Kidney glomerular epithelial cell (primary cell): ENCODE measurements around the gene DTX4.
"Not testable (repeated sequence)": the region's sequence is repeated elsewhere in the genome, so short reads cannot be mapped to it uniquely, and the experiment has no call there.

ENCODE experiments used
- DNase-seq: peaks from one replicate; lab custom pipeline; 2025; lab: John Stamatoyannopoulos, UW

The DTX4 gene

DNA sequence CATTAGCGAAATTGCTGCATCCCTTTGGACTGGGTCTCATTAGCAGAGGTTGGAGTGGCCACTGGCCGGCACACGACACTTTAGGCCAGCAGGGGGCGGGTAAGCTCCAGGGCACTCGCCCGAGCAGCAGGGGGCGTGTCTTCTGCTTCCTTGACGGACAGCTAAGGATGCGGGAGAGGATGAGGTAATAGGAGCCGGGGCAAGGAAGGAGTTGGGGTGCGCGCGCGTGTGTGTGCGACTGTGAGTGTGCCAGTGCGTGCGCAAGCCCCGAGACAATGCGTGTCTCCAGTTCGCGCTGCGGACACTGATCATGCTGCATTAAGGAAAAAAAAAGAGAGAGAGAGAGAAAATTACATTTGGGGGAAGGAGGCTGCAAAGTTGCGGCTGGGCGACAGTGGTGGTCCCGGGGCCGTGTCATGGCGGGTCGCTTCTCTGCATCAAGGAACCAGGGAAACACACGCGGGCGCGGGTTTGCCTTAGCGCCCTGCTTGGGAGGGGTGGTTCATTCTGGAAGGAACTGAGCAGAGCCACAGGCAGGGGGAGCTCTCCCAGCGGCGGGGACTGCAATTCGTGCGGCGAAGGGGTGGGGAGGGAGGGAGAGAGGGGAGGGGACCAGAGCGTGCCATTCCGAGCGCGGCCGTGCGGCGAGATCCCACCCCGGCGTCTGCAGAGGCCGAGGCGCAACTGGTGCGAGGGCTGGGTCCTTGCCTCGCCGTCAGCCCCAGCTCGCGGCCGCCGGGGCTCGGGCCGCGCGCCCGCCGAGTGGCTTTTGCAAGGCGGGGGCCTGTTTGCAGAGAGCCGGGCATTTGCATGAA lies at the start of gene DTX4:
DTX4 (plus strand) TSS at position 625 of the 815 bp plus-strand sequence. CDS start 464 bp downstream, outside the sequence.
- DNase-seq = peak; percentile 88

GRCh38 chr11:59135648-59136461 lies 36.1 kb upstream of the DTX4 start:
- peak; percentile 53 for DNase-seq

GRCh38 chr11:59136551-59136950 lies 35.4 kb upstream of the DTX4 start:
- not testable (repeated sequence) for DNase-seq

GRCh38 chr11:59137190-59137589 lies 34.7 kb upstream of the DTX4 start:
- DNase-seq = no peak

DNA sequence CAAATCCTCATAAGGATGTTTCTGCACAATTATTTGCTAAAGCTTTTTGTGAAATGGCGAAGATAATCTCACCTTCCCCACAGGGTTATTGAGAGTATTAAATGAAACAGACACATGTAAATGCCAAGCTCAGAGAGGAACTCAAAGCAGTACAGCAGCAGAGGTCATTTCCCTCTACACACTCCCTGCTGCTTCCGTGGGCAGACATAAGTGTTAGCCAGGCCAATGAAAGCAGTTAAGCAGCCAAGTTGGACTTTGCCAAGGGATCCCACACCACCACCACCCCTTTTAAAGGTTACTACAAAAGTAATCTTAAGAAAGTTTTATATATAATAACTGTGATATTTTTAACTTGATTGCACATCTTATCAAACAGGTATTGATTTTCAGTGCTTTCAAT lies 33.3 kb upstream of the DTX4 start:
- no peak for DNase-seq

- no peak for DNase-seq
Observed at GRCh38 chr11:59141191-59141590, 30.7 kb upstream of the DTX4 start.

DNA sequence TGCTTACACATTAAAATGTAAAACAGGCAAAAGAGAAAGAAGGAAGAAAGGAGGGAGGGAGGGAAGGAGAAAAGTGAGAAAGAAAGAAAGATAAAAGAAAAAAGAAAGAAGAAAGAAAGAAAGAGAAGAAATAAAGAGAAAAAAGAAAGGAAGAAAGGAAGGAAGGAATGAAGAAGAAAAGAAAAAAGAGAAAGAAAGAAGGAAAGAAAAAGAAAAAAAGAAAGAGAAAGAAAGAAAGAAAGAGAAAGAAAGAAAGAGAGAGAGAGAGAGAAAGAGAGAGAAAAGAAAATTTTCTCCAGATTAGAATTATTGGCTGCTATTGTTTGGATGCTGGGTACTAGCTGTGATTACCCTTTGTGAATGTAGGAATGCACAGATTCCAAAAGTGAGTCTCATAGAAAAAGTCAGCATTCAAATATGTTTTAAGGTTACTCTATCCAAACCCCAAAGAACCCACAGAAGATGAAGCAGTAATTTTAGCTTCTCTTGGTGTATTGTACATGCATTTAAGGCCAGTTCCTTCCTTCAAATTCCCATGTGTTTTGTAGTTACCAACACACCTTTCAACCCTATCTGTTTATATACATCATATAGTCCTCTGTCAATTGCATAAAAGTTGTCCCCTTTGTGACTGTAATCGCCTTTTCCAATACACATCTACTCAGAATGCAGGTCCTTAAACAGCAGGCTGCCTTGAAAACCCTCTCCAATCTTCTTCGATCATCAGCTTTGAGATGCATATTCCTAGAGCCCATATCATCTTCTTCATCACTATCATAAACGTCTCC lies 30.1 kb upstream of the DTX4 start:
- DNase-seq = peak; percentile 53

DNA sequence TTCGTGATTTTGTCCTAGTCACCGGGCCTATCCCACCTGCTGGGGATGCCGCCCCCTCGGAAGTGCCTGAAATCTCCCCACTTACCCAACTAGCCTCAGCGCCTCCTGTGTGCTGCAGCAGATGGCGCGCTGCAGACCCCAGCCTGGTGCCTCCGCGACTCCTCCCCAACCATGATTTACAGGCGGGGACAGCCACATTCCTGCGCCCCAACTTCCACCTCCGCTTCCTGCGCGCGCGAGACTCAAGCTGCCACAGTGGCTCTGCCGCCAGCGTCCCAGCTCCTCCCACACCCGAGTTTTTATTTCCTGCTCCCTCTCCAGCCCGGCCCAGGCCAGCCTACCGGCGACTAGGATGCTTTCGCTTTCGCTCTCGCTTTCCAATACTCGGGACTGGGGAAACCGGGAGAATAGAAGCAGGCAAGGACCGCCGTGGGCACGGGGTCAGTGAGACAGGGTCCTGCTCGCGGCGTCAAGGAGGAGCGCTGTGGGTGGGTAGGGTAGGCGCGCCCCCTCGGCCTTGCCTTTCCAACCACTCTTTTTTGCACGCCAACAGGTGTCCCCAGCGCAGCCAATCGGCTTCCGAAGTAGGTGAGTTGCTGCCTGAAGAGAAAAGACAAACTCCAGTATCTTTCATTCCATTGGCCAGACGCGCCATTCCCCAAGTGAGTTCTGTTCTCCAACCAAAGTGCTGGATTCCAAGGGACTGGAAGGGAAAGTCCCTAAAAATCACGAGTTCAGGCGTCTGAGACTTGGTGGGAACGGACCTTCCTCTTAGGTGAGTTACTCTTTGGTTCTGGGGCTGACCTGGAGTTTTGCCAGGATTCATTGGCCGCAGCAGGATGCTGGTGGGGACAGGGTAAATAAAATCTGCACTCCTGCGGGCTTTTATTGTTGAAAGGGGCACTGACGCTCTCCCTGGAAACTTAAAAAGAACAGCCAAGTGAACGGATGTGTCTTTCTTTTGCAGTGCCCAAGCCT lies 29.1 kb upstream of the DTX4 start, which contains the start of gene FAM111A:
FAM111A (plus strand) TSS at position 327 of the 978 bp plus-strand sequence. CDS start 6,017 bp downstream, outside the sequence.
- peak; percentile 93 for DNase-seq

DNA sequence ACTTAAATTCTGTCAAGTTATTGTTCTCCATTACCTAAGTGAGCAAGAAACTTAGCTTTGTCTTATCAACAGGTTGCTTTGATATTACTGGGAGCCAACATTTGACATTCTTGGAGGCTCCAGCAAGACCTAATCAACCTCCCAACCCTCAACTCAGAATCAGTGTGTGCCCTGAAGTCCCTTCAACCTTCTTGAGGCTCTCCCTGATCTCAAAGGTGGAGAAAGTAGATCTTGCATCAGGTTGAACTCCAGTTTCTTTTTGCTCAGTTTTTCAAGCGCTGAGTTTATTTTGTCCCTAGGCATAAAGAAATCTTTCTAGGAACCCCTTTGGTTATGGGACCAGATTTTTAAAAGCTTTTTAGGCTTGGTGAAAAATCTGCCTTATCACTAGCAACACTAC lies 27.8 kb upstream of the DTX4 start:
- no peak for DNase-seq

DNA sequence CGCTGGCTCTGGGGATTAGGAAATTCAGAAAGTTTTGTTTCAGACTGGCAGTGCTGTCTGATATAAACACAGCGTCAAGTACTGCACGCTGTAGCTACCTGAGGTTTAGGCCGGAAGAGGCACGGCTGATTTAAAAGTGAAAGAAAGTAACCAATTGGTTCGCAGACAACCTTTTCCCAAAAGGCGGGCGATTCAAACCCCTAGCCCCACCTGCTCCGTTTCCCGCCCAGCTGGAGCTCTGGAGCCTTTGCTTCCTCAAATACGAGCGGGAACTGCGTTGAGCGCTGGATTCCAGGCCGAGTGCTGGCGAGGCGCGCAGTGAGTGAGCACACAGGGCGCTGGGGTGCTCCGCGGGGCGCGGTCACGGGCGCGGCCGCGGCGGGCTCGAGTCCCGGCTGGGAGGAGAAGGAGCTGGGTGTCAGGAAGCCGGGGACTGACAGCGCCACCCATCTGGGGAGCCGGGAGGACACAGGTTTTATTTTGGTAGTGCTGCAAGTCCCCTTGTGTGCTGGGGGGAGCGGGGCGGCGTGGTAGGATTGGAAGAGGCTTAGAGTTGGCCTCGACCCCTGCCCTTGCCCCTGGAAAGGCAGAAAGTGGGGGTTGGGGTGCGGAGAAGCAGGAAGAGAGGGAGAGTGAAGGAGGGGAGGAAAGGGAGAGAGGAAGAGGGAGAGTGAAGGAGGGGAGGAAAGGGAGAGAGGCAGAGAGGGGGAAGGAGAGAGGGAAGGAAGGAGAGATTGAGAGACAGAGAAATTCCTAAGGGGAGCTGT lies 27.2 kb upstream of the DTX4 start:
- peak; percentile 75 for DNase-seq

- peak; percentile 31 for DNase-seq
Observed at GRCh38 chr11:59145534-59145933, 26.4 kb upstream of the DTX4 start.

- no peak for DNase-seq
Observed at GRCh38 chr11:59151761-59152160, 20.2 kb upstream of the DTX4 start.

DNA sequence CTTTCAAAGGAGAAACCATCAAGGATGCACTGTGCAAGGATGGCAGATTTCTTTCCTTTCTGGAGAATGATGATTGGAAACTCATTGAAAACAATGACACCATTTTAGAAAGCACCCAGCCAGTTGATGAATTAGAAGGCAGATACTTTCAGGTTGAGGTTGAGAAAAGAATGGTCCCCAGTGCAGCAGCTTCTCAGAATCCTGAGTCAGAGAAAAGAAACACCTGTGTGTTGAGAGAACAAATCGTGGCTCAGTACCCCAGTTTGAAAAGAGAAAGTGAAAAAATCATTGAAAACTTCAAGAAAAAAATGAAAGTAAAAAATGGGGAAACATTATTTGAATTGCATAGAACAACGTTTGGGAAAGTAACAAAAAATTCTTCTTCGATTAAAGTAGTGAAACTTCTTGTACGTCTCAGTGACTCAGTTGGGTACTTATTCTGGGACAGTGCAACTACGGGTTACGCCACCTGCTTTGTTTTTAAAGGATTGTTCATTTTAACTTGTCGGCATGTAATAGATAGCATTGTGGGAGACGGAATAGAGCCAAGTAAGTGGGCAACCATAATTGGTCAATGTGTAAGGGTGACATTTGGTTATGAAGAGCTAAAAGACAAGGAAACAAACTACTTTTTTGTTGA lies 19.5 kb upstream of the DTX4 start:
- no peak for DNase-seq

DNA sequence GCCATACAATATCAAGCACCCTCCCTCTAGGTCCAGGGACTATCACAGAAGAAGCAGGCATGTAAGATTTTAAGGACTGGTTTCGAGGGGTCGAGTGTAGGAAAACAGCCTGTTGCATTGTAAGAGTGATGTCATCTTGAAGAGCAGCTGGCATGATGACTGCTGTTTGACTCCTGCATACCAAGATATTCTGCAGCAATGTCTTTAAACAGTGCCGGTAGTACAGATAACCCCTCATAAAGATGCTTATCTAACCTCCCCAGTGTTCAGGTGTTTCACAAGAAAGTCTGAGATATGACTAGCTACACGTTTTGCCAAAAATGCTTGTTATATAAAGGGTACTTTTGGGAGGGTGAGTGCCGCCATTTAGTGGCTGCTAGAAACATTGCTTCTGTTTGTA lies 17.3 kb upstream of the DTX4 start:
- no peak for DNase-seq

GRCh38 chr11:59157433-59157832 lies 14.5 kb upstream of the DTX4 start:
- no peak for DNase-seq

- DNase-seq = peak; percentile 43
Observed at GRCh38 chr11:59158206-59159068, 13.5 kb upstream of the DTX4 start.

DNA sequence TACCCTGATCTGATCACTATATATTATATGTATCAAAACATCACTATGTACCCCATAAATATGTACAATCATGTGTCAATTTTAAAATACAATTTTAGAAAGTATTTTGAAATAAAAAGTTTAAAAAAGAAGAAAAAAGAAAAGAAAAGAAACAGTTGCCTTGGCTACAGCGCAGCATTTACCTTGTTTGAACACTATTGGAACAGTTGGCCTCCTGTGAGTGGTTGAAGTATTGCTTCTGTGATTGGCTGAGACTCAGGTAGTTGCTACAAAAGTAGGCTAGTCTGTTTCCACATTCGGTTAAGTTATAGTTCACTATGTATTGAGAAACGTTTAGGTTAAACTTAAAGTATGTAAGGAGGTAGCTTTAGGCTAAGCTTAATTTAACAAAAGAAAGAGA lies 7.9 kb upstream of the DTX4 start:
- no peak for DNase-seq

GRCh38 chr11:59172345-59173079 lies 580 bp downstream of the DTX4 start:
- peak; percentile 46 for DNase-seq
